OCI-LY7 (cell line): ENCODE results near the gene PPM1H. TPM values are rescaled to one million over a fixed set of nuclear protein-coding genes. Genes with fewer than 3 reads are reported as not detected.

Source experiments
- BruUV-seq: library from RNA; stranded (reverse); fragments of 400-500 nt; replicated peaks from 2 replicates; lab custom pipeline; 2021; lab: Mats Ljungman, UMichigan
- CTCF ChIA-PET: fragments of 300-600 bp; sonication (Branson Sonifier 250); formaldehyde crosslinking; loops from one replicate; lab custom pipeline; 2022; ENCODE audit warnings: antibody characterized with exemption; ENCODE audit not compliant: unreplicated experiment; lab: Charles Lee
- POLR2A ChIA-PET: fragments of 300-600 bp; sonication (Branson Sonifier 250); formaldehyde crosslinking; loops from one replicate; lab custom pipeline; 2022; ENCODE audit warnings: antibody characterized with exemption; lab: Charles Lee
- DNase-seq: peaks from one replicate; pipeline ENCODE4 v3.0.0-alpha.2; 2015; ENCODE audit warnings: low spot score
- H2AFZ ChIP-seq: fragments of 200-600 bp; sonication (generic), shearing (Covaris generic); 2 replicates; pipeline ENCODE4 v1.6.1; 2014; ENCODE audit warnings: mild to moderate bottlenecking, antibody characterized with exemption, low read length, moderate library complexity
- H3K27ac ChIP-seq: fragments of 200-600 bp; sonication (generic); 2 replicates; pipeline ENCODE4 v1.5.1; 2014; ENCODE audit warnings: mixed run types, low read depth, mild to moderate bottlenecking, moderate library complexity, low read length, inconsistent platforms; ENCODE audit not compliant: poor library complexity, severe bottlenecking
- H3K36me3 ChIP-seq: fragments of 200-600 bp; sonication (generic); 2 replicates; pipeline ENCODE4 v1.6.1; 2014; ENCODE audit warnings: mild to moderate bottlenecking, antibody characterized with exemption, low read length, moderate library complexity, mixed read lengths; ENCODE audit not compliant: insufficient read depth
- H3K4me1 ChIP-seq: fragments of 200-600 bp; sonication (generic); 2 replicates; pipeline ENCODE4 v1.5.1; 2014; ENCODE audit warnings: mild to moderate bottlenecking, low read length; ENCODE audit not compliant: insufficient read depth, poor library complexity, severe bottlenecking
- H3K4me2 ChIP-seq: fragments of 200-600 bp; sonication (generic); 2 replicates; pipeline ENCODE4 v1.6.1; 2014; ENCODE audit warnings: mild to moderate bottlenecking, low read length
- H3K4me3 ChIP-seq: fragments of 200-600 bp; sonication (generic); 2 replicates; pipeline ENCODE4 v1.5.1; 2014; ENCODE audit warnings: mild to moderate bottlenecking, low read depth, low read length; ENCODE audit not compliant: poor library complexity, severe bottlenecking
- H3K79me2 ChIP-seq: fragments of 200-600 bp; sonication (generic); 2 replicates; pipeline ENCODE4 v1.6.1; 2016; ENCODE audit warnings: low read depth, mild to moderate bottlenecking, low read length, moderate library complexity, mixed read lengths; ENCODE audit not compliant: insufficient read depth
- H3K9me2 ChIP-seq: fragments of 200-600 bp; sonication (generic); 2 replicates; pipeline ENCODE4 v1.6.1; 2016; ENCODE audit warnings: mild to moderate bottlenecking, low read length, mixed read lengths; ENCODE audit not compliant: insufficient read depth
- H3K9me3 ChIP-seq: fragments of 200-600 bp; sonication (generic); 2 replicates; pipeline ENCODE4 v1.6.1; 2014; ENCODE audit warnings: mild to moderate bottlenecking, mixed run types, low read length, mixed read lengths
- H4K20me1 ChIP-seq: fragments of 200-600 bp; sonication (generic); 2 replicates; pipeline ENCODE4 v1.6.1; 2014; ENCODE audit warnings: mild to moderate bottlenecking, antibody characterized with exemption, low read length, moderate library complexity, mixed read lengths; ENCODE audit not compliant: insufficient read depth
- EZH2phosphoT487 ChIP-seq: fragments of 200-600 bp; sonication (generic); IDR thresholded peaks from 2 replicates; pipeline ENCODE4 v1.6.1; 2018; ENCODE audit warnings: low read depth, borderline replicate concordance, mild to moderate bottlenecking, mixed run types, antibody characterized with exemption, low read length, moderate library complexity, mixed read lengths
- intact Hi-C: fragments of 100-400 bp; cut with micrococcal nuclease; formaldehyde crosslinking; loops from one replicate; pipeline ENCODE4 v1.10.0; 2022; ENCODE audit not compliant: unreplicated experiment
- total RNA-seq, 2 experiments: library from RNA; depleted of rRNA in 1 of 2; stranded (reverse); fragments of >200 nt in 1 of 2; shearing (Covaris generic) in 1 of 2; gene quantifications; 2 replicates each; pipeline ENCODE4 v1.2.3, GENCODE V29; 2014 to 2022
- TF ChIP-seq, protein P1 (sequence below): fragments of 200-600 bp; sonication (generic); conservative IDR thresholded peaks from 2 replicates; pipeline ENCODE4 v1.5.1; 2014; ENCODE audit warnings: mild to moderate bottlenecking, antibody characterized with exemption, low read length, moderate library complexity, mixed read lengths

PPM1H gene
- total RNA-seq, 2 experiments from 2014 or later = 2.0 to 3.4 TPM

- H3K27ac ChIP-seq = no peak overlapping the region
- intact Hi-C loops = no loop called here
Observed at GRCh38 chr12:62827042-62827441, 107.9 kb downstream of the PPM1H start.

DNA sequence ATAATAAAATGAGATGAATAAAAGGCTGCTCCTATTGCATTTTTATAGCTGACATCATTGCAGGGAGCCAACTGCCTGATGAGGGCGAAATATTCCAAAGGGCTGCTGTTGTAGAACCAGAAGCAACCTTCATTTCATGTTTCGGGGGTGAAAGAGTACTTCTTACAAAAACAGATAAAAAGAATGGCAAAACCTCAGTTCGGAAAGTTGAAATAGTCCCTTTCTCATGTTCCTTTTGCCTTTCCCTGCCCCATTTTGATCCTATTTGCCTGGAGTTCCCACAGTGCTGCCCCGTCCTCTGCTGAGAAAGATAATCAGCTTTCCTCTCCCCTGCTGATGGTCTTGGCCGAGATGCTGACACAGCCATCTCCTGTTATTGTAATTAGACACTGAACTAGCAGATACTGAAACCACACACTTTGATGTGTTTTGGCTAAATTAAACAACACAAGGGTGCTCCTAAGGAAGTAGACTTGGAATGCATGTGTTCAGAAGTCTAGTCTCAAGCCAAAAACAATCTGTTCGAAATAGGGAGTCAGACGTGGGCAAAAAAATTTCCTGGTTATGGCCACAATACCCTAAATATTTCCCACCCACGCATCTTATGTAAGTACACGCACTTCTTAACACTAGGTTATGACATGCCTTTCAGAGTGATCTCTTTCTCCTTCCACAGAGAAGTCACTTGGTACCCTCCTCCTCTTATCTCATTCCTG, 117.2 kb downstream of the PPM1H start:
- Histone ChIP-seq H3K36me3 (no peaks in the 10 kb centered on the region), H3K9me3 (no peaks in the 10 kb centered on the region), H3K4me3 (no peak overlapping the region), H3K79me2 (no peaks in the 10 kb centered on the region), H3K27ac (no peak overlapping the region), H3K4me1 (no peaks in the 10 kb centered on the region), H4K20me1 (no peaks in the 10 kb centered on the region), H3K9me2 (no peaks in the 10 kb centered on the region), H2AFZ (no peak overlapping the region), H3K4me2 (no peak overlapping the region)
- intact Hi-C loops = no loop called here
- POLR2A ChIA-PET = no interaction called here
- BruUV-seq = no TSS peak
- CTCF ChIA-PET = no interaction called here
- DNase-seq = no peak
- TF ChIP-seq, protein P1, sequence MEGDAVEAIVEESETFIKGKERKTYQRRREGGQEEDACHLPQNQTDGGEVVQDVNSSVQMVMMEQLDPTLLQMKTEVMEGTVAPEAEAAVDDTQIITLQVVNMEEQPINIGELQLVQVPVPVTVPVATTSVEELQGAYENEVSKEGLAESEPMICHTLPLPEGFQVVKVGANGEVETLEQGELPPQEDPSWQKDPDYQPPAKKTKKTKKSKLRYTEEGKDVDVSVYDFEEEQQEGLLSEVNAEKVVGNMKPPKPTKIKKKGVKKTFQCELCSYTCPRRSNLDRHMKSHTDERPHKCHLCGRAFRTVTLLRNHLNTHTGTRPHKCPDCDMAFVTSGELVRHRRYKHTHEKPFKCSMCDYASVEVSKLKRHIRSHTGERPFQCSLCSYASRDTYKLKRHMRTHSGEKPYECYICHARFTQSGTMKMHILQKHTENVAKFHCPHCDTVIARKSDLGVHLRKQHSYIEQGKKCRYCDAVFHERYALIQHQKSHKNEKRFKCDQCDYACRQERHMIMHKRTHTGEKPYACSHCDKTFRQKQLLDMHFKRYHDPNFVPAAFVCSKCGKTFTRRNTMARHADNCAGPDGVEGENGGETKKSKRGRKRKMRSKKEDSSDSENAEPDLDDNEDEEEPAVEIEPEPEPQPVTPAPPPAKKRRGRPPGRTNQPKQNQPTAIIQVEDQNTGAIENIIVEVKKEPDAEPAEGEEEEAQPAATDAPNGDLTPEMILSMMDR = no peak
- no peak for TF ChIP-seq EZH2phosphoT487

More at GRCh38 chr12:62827042-62827441, 107.9 kb downstream of the PPM1H start:
- POLR2A ChIA-PET = no interaction called here
- DNase-seq = no peak
- TF ChIP-seq, protein P1 = no peak
- TF ChIP-seq EZH2phosphoT487 = no peak
- no TSS peak for BruUV-seq
- Histone ChIP-seq H2AFZ (no peak overlapping the region), H3K4me3 (no peak overlapping the region), H3K79me2 (no peaks in the 10 kb centered on the region), H3K9me3 (no peaks in the 10 kb centered on the region), H3K36me3 (no peaks in the 10 kb centered on the region), H3K9me2 (no peaks in the 10 kb centered on the region), H3K4me1 (no peaks in the 10 kb centered on the region), H3K4me2 (no peak overlapping the region), H4K20me1 (no peaks in the 10 kb centered on the region)
- CTCF ChIA-PET = no interaction called here

DNA sequence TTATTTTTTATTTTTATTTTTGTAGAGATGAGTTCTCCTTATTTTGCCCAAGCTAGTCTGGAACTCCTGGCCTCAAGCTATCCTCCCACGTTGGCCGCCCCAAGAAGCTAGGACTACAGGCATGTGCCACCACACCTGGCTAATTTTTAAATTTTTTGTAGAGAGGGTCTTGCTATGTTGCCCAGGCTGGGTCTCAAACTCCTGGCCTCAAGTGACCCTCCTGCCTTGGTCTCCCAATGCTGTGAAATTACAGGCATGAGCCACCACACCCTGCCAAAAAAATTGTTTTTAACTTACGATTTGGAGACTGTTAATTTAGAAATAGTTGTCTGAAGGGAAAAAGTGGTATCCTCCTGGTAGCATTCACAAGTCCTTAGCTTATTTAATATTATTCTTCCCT, 120.7 kb downstream of the PPM1H start:
- Histone ChIP-seq H3K4me3 (no peak overlapping the region), H3K9me3 (no peaks in the 10 kb centered on the region), H3K79me2 (no peaks in the 10 kb centered on the region), H3K36me3 (no peaks in the 10 kb centered on the region), H3K4me2 (no peak overlapping the region), H3K9me2 (no peaks in the 10 kb centered on the region), H2AFZ (no peak overlapping the region), H3K27ac (no peak overlapping the region), H4K20me1 (no peaks in the 10 kb centered on the region), H3K4me1 (no peaks in the 10 kb centered on the region)
- no peak for TF ChIP-seq EZH2phosphoT487
- TF ChIP-seq, protein P1 = no peak
- no TSS peak for BruUV-seq
- no peak for DNase-seq
- ChIA-PET POLR2A (no interaction called here), CTCF (no interaction called here)
- intact Hi-C loops = no loop called here
